Esophagus squamous epithelium (tissue), 4 donors: Measurements from ENCODE around the gene NR3C2.

Experiments used
- POLR2A ChIP-seq, 4 donors: fragments of 450-650 bp; IDR thresholded peaks; one replicate each; pipeline ENCODE4 v1.6.1; 2017; ENCODE audit warnings: antibody characterized with exemption in 4 of 4, mild to moderate bottlenecking in 4 of 4, moderate library complexity in 3 of 4
- TF ChIP-seq, protein P1 (sequence below), 6 experiments: fragments of 450-650 bp in 4 of 6; fragments of 200-600 bp in 2 of 6; sonication (generic) in 2 of 6; IDR thresholded peaks; one replicate each; pipeline ENCODE4 v1.5.1; 2016 to 2019; ENCODE audit warnings: antibody characterized with exemption in 6 of 6, mild to moderate bottlenecking in 4 of 6, moderate library complexity in 4 of 6

DNA sequence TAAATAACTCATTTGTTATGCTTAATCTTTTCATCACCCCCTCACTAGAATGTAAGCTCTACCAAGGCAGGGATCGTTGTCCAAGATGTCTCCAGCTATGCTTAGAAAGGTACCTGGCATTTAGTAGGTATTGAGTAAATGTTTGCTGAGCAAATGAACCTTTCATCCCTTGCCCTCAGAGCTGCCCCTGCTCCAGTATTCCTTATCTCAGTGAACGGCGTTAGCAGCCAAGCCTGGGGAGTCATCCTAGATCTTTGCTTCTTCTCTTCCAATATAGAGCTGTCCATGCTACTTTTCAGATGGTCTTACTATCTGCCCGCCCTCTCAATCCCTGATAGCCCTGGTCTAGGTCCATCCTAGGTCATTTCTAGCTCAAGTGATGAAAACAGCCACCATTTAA, 188.4 kb downstream of the NR3C2 start:
- TF ChIP-seq, protein P1, sequence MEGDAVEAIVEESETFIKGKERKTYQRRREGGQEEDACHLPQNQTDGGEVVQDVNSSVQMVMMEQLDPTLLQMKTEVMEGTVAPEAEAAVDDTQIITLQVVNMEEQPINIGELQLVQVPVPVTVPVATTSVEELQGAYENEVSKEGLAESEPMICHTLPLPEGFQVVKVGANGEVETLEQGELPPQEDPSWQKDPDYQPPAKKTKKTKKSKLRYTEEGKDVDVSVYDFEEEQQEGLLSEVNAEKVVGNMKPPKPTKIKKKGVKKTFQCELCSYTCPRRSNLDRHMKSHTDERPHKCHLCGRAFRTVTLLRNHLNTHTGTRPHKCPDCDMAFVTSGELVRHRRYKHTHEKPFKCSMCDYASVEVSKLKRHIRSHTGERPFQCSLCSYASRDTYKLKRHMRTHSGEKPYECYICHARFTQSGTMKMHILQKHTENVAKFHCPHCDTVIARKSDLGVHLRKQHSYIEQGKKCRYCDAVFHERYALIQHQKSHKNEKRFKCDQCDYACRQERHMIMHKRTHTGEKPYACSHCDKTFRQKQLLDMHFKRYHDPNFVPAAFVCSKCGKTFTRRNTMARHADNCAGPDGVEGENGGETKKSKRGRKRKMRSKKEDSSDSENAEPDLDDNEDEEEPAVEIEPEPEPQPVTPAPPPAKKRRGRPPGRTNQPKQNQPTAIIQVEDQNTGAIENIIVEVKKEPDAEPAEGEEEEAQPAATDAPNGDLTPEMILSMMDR (IDR thresholded peaks at IDR 0.05), result no peak
- TF ChIP-seq POLR2A (IDR thresholded peaks at IDR 0.05), result no peak
